GM20431 (cell line): Measurements from ENCODE around the gene MSANTD1.

Source experiments
- in situ Hi-C: fragments of 300-500 bp; cut with MseI, MboI; formaldehyde crosslinking; loops from one replicate; pipeline ENCODE4 v1.15.0; 2020; ENCODE audit warnings: low sequenced_read_pairs; ENCODE audit not compliant: unreplicated experiment

MSANTD1 gene

DNA sequence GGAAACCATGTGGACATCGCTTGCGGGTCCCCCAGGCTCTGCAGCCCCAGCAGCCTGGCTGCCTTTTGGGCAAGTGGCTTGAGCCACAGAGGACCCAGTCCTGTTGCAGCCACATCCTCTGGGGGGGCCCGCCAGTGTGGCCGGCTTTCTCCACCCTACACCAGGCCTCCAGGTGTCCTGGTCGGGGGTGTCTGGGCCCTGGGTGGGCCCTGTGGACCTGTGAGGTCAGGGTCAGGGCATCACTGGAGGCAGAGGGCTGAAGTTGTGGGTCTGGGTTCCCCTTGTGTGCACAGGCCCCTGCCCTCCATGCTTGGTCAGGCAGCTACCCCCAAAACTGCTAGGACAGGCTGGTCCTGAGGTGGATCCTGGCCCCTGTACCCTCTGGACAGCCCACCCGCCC, 3.3 kb upstream of the MSANTD1 start:
- in situ Hi-C loops, result no loop called here

DNA sequence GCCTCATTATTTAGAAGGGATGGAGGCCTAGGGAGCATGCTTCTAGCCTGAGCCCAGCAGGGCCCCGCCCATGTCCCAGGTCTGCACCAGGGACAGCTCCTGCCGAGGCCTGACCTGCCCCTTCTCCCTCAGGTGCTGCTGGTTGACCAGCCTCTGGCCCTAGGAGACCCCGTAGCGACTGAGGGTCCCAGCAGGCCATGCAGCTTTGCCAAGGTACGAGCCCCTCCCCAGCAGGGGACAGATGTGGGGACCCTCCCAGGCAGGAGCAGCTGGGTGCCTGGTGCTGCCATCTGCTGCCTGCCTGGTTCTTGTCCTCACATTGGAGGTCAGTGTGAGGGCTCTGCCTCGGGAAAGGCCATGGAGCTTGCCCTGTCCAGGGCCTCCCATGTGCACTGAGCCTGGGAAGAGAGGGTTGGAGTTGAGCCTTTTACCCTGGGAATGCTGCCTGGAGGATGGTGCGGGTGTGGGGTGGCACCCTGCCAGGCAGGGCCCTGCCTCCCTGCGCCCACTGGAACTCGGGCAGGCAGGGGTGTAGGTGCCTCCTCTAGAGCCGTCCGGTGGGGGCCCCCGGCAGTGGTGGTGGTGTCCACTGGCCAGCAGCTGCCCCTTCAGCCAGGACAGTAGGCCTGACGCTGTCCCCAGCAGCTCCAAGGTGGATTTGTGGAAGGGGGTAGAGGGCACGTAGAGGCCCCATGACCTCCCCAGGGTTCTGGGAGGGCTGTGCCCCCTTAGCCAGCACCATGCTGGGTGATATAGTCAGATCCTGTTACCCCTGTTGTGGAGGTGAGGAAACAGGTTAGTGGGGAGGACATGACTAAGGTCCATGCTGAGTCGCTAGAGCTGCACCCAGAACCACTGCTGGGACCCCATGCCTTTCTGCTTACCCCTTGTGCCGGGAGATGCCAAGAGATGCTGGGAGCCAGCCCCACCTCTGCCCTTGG, 2.2 kb upstream of the MSANTD1 start:
- in situ Hi-C loops, result no loop called here

DNA sequence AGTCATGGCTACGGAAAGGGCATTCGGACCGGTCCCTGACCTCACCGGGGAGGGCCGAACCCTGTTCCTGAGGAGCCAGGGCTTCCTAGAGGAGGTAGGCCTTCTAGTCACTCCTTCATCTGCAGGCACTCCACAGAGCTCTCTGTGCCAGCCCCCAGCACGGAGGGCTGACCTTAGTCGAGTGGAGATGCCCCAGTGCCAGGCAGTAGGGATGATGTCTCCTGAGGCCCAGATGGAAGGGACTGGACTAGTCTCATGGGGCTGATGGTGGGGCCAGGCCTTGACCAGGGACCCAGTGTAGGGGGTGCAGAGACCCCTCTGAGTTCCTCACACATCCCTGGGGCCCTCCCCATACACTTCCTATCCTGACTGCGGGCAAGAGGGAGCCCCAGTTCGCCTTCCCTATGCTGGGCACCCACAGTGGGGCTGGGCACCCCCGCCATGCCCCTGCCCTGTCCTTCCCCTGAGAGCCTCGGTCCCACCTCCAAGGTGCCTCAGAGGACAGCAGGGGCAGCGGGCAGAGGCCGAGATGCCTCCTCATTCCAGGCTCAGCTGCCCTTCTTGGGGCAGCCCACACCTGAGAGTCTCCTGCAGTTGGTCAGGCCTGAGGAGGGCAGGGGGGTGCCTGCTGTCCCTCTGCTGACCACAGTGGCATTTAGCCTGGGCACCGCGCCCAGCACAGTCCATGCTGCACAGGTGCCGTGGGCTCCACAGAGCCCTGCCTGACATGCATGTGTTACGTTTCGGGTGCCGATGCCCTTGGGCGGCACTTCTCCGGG, 1.4 kb upstream of the MSANTD1 start:
- in situ Hi-C loops, result no loop called here

DNA sequence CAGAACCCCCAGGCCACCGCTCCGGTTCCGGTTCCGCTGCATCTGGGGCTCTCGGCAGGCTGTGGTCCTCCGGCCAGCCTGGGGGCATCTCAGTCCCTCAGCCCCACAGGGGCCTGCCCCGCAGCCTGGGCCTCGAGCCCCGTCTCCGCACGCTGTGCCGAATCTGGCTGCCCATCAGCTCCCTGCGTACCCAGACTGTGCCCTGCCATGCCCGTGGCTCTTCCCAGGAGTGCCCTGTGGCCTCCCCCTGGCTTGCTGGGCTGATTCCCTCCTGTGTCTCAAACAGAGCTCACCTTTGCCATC, 830 bp upstream of the MSANTD1 start:
- in situ Hi-C loops, result no loop called here

DNA sequence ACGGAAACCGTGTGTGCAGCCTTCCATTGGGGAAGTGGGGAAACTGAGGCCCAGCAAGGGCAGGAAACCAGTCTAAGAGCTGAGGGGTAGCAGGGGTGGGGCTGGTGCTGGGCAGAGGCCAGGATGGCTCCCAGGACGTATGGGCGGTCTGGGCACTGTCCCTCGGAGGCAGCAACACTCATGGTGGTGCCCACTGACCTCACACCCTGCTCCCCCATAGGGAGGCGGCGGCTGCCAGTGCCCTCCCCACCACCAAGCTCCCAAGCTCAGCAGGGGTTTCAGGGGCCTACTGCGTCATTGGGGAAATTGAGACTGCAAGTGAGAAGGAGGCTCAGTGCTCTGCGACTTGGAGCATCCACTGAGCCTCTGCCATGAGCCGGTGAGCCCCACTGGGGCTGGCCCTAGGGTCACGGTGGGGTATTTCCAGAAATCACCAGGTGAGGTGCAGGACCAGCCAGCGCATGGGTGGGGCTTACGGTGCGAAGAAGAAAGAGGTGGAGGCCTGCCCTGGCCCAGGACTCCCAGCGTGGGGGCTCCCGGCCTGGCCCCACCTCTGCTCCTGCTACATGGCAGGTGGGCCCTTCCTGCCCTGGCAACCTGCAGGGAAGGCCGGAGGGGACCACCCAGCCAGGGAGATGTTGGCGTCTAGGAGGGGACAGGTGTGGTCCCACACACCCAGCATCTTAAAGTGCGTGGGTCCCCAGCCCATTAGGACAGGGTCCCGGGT, 915 bp downstream of the MSANTD1 start:
- in situ Hi-C loops, result no loop called here

DNA sequence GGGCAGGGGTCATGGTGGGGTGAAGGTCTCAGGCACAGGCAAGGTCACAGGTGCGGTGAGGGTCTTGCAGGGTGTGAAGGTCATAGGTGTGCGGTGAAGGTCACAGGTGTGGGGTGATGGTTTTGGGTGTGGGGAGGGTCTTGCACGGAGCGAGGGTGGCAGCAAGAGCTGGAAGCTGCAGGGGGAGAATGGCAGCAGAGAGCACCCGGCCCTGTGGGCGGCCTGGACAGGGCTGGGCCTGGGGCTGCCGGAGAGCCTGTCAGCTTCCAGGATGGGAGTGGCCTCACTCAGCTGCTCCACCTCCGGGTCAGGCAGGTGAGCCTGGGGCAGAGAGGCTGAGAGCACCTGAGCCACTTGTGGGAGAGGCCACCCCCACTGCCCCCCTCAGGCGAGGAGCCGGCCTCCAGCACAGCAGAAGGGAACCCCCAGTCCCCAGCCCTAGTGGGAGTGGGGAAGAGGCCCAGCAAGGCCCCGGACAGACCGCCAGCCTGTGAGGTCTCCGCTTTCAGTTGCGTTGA, 1.5 kb downstream of the MSANTD1 start:
- in situ Hi-C loops, result no loop called here

DNA sequence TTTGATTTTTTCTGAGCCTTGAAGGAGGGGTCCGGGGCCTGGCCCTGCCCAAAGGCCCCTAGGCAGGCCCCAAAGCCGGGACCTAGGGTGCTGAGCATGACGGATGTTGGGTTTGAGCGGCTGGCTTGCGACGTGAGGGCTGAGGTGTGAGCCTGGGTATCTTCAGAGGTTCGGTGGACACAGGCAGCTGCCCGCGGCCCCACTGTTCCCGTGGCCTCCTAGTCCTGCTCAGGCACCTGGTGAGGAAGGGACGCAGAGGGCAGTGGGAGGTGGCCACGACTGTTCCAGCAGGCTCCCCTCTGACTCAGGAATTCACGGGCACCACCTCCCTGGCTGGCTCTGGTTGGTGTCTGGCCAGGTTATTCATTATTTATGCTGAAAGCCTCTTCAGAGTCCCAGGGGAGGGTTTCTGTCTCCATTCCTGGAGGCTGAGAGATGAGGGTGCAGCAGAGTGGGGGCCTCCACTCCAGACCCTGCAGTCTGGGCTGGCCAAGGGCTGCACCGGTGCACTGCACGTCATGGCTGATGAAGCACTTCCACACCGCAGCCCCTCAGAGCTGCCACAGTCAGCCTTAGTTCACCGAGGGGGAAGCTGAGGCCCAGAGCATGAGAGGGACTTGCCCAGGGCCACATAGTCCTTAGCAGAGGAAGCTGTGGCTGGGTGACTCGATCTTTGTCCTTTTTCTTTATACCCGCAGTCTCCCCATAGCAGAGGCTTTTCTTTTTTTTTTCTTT, 2.2 kb downstream of the MSANTD1 start:
- in situ Hi-C loops, result no loop called here

DNA sequence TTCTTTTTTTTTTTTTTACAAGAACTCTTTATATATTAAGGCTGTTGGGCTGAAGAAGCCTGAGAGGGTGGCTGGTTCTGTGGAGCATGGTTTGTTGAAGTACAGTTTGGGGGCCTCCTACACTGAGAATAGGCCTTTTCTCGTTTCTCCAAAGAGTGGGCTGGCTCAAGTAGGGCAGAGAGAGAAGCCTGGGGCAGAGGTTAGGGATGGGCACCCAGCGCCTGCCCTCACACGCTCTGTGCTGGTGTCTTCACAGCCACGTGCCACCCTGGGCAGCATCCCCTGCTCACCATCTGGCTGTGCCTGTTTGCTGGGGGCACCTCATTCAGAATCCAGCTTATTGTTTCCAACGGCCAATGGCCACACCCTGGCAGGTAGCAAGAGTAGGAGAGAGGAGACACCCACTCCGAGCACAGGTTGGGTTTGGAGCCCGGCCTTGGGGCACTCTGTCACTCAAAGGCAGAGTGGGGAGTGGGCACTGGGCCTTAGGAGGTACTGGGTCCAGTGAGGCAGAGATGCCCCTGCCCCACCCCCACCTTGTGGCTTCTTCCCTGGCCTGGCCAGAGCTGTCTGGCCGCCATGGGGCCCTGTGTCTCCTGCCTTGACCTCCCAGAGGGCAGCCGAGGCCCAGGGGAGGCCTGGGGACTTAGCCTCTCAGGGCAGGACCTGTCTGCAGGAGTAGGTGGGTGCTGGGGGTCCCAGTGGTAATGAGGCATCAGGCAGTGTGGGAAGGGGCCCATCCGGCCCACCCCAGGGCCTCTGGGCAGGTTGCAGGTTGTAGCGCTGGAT, 2.9 kb downstream of the MSANTD1 start:
- in situ Hi-C loops, result no loop called here

DNA sequence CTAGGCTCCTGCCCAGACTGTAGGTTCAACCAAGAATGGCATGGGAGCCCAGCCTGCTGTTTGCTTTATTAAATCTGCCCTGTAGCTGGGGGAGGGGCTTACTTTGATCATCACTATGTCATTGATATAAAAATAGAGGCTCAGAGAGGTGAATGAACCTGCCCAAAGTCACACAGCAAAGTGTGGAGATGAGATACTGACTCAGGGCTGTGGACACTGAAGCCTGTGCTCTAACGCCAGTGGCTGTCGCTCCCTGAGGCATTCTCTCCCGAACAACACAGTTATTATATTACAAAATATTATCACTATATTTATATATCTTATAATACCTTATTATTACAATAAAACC, 3.5 kb downstream of the MSANTD1 start:
- in situ Hi-C loops, result no loop called here

DNA sequence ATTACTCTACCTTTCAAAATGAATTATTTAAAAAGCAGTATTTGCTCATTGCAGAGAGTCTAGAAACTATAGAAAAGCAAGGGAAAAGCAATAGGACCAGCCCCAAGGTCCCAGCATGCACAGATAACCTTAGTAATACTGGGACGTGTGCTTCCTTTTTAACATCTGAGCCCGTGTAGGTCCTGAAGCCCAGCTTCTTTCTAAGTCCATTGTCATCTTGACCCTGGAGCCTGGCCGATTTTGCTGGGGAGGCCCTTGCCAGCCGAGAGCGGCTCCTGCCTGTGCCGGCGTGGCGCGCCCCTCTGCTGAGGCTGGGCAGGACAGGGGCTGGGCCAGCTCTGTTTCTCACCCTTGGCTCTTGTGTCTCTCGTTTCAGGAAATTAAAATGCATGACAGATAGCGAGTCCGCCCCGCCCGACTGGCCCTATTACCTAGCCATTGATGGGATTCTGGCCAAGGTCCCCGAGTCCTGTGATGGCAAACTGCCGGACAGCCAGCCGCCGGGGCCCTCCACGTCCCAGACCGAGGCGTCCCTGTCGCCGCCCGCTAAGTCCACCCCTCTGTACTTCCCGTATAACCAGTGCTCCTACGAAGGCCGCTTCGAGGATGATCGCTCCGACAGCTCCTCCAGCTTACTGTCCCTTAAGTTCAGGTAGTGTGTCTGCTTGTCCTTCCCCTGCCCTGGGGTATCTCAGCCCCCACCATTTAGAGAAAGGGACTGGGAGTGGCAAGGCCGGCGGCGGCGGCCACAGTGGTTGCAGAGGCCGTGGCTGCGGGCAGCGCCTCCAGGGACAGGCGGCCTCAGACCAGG, 4.1 kb downstream of the MSANTD1 start:
- in situ Hi-C loops, result no loop called here

DNA sequence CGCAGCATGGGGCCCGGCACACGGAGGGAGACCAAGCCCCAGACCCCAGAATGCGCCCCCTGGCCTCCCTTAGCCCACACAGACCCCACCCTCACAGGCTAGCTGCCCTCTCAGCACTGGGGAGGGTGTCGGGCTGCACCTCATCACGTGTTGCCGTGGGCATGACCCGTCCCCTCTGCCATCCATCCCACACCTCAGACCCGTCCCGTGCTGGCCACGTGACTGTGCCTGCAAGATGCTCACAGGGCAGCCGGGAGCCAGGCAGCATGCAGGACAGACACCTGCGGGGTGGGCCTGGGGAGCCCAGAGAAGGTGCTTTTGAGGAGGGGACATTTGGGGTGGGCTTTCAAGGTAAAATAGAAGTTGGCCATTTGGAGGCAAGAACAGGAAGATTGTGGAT, 4.8 kb downstream of the MSANTD1 start:
- in situ Hi-C loops, result no loop called here

DNA sequence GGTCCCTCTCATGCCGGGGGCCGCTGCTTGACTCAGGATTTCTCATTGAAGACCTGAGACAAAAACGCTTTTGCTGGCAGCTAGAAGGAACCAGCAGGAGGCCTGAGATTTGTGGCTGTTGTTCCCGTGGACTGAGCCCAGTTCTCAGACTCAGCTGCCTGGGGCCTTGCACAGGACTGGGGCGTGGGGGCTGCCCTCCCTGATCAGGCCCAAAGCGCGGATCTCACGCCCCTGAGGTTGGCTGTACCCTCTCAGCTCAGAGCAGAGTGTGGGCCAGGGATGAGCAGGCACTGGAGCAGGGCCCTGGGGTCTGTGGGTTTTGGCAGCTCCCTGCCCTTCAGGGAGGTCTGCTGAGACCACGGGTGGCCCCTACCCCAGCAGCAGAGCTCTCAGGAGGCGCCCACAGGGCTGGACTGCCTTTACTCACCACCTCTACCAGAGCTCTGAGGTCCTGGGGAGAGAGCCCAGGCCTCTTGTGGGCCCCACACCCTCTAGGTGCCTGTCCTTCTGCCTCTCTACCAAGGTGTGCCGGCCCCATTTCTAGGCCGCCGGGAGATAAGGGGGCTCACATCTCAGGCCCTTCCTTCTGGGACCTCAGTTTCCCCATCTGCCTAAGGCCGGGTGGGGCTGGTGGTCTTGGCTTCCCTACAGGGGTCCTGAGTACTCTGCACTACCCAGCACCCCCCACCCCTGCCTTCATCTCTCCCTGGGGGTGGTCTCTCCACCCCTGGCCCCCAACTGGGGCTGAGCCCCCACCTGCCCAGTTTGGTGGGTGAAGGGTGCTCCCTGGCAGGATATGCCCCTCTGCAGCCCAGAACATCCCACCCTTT, 5.6 kb downstream of the MSANTD1 start:
- in situ Hi-C loops, result no loop called here

DNA sequence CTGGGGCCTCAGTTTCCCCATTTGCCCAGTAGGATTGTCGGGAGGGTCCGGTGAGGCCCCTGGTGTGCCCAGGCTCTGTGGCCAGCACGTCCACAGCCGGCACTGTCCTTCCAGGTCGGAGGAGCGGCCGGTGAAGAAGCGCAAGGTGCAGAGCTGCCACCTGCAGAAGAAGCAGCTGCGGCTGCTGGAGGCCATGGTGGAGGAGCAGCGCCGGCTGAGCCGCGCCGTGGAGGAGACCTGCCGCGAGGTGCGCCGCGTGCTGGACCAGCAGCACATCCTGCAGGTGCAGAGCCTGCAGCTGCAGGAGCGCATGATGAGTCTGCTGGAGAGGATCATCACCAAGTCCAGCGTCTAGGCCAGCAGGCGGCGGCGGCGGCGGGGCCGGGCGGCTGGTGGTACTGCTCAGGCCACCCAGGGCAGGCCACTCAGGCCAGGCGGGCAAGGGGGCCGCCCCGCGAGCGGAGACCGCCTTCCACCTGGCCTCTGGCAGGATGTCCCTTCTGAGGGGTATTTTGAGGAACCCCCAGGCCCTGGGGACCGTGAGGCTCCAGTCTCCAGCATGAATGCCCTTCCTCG, 6.7 kb downstream of the MSANTD1 start:
- in situ Hi-C loops, result no loop called here

DNA sequence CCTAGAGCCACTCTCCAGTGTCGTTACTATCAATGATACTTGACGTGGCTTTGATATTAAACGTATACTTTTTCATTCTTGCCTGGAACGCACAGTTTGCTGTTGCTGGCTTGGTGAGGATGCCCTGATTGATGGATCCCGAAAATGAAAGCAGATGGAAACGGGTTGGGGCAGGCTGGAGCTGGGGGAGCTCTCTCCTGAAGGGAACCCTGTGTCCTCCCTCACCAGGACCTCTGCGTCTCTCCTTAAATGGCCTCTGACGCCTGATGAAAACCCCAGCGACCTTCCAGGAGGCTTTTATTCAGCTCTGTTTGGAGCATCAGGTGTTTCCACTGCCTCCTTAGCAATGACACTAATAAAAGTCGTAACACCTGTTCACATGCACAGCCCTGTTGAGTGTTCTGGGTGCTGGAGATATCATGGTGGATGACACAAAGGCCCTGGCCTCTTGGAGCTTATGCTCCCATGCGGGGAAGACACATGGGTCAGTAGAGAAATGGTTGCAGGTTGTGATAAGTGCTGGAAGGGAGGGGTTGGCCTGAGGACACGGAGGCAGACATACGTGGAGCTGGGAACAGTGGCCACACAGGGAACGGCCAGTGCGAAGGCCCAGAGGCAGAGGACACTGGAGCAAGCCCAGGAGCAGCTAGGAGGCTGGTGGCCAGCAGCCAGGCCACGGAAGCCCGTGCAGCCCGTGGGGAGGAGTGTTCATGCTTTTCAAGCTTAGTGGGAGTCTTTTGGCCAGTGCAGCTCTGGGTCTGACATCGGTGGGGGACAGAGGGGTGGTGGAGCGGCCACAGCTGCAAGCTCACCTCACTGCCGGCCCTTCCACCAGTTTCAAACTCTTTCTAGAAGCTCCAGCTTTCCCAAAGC, 7.5 kb downstream of the MSANTD1 start:
- in situ Hi-C loops, result no loop called here

DNA sequence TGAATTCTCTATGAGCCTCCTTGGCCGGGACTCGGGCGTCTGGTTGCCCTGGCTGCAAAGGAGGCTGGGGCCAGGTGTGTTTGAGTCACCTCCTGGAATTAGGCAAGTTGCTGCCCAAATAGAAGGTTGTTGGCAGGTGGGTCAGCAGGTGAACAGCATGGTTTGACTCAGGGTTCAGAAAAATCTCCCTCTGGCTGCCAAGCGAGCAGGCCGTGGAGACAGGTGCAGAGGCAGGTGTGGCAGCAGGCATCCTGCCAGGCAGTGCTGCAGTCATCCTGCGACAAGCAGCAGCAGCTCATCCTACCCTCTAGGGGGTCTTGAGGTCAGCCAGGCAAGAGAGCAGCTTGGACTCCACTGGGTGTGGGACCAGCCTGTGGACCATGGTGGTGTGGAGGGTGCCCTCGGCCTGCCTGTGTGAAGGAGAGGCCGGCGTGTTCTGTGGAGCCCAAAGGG, 8.2 kb downstream of the MSANTD1 start:
- in situ Hi-C loops, result no loop called here
